Activated T-helper 9 cell treated with anti-CD3 and anti-CD28 coated beads, Interleukin-2, amount 50 U/mL, for 16 hours (primary cell): ENCODE data around the gene PPP1R15A.
"Not testable (repeated sequence)": the region's sequence is repeated elsewhere in the genome, so short reads cannot be mapped to it uniquely, and the experiment has no call there.

Experiments
- DNase-seq: peaks from one replicate; pipeline ENCODE4 v3.0.0-alpha.2; 2020; ENCODE audit warnings: low read depth

The PPP1R15A gene

DNA sequence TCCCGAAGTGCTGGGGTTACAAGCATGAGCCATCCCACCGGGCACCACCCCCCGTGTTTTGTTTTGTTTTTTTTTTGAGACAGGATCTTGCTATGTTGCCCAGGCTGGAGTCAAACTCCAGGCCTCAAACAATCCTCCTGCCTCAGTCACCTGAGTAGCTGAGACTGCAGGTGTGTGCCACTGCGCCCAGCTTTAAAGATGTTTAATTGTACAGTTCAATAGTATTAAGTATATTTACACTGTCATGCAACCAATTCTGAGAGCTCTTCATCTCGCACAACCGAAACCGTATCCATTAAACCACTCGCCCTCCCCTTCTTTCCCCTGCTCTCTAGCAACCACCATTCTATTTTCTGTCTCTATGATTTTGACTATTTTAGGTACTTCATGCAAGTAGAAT, 43.5 kb downstream of the PPP1R15A start:
- DNase-seq: no peak

DNA sequence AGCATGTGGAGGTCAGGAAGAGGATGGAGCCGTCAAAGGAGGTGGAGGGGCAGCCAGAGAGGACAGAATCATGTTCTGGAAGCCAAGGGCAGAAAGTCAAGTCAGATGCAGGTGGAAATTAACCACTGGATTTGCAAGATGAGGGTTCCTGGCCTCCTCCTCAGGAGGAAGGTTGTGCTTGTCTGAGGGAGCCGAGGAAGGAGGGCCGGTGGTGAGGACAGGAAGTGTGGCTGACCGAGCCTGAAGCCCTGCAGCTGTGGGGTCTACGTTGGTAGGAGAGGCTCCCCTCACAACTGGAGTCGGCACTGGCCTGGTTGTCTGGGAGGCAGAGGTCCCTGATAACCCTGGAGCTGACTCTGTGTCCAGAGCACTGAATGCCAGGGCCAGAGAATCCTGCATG, 45.9 kb downstream of the PPP1R15A start:
- DNase-seq: no peak

DNA sequence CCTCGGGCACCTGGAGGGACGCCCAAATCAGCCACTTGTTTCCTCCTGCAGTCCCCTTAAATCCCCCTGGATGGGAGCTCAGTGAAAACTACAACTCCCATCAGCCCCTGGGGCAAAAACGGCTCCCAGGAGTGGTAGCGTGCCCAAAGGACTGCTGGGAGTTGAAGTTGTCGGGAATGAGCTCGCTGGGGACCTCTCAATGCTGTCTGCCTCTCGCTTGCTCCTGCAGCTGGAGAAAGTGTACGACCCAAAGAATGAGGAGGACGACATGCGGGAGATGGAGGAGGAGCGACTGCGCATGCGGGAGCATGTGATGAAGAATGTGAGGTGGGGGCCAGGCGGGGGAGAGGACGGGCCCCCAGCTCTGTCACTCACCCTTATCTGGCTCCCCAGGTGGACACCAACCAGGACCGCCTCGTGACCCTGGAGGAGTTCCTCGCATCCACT, 46.6 kb downstream of the PPP1R15A start:
- DNase-seq: no peak

DNA sequence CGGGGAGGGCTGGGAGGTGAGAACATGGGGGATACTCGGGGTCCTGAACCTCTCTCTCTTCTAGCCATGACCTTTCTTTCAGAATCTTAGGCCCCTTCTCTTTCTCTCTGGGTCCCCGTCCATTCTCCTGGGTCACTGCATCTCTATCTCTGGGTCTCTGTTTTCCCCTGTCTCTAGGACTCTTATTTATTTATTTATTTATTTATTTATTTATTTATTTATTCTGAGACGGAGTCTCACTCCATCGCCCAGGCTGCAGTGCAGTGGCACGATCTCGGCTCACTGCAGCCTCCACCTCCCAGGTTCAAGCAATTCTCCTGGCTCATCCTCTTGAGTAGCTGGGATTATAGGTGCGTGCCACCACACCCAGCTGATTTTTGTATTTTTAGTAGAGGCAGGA, 47.0 kb downstream of the PPP1R15A start:
- DNase-seq: not testable (repeated sequence)

DNA sequence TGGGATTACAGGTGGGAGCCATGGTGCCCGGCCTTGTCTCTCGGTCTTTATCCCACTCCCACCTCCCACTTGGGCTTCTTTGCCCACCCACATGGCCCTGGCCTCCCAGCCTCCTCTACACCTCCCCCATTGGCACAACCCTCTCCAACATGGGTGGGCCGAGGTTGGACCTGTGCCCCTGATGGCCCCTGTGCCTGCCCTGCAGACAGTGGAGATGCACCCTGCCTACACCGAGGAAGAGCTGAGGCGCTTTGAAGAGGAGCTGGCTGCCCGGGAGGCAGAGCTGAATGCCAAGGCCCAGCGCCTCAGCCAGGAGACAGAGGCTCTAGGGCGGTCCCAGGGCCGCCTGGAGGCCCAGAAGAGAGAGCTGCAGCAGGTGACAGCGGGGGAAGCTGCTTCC, 48.7 kb downstream of the PPP1R15A start:
- no peak for DNase-seq

DNA sequence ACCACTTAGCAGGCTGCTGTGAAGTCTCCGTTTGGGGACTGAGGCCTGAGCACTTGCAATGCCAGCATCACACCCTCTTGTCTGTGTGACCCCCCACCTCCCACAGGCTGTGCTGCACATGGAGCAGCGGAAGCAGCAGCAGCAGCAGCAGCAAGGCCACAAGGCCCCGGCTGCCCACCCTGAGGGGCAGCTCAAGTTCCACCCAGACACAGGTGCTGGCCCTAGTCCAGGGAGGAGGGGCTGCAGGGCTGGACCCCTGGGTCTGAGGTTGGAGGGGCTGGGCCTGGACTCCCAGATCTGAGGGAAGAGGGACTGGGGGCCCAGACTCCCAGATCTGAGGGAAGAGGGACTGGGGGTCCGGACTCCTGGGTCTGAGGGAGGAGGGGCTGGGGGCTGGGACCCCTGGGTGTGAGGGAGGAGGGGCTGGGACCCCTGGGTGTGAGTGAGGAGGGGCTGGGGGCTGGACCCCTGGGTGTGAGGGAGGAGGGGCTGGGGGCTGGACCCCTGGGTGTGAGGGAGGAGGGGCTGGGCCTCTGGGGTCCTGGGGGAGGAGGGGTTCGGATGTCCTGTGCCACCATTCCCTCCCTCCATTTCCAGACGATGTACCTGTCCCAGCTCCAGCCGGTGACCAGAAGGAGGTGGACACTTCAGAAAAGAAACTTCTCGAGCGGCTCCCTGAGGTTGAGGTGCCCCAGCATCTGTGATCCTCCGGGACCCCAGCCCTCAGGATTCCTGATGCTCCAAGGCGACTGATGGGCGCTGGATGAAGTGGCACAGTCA, 49.7 kb downstream of the PPP1R15A start:
- DNase-seq: no peak

DNA sequence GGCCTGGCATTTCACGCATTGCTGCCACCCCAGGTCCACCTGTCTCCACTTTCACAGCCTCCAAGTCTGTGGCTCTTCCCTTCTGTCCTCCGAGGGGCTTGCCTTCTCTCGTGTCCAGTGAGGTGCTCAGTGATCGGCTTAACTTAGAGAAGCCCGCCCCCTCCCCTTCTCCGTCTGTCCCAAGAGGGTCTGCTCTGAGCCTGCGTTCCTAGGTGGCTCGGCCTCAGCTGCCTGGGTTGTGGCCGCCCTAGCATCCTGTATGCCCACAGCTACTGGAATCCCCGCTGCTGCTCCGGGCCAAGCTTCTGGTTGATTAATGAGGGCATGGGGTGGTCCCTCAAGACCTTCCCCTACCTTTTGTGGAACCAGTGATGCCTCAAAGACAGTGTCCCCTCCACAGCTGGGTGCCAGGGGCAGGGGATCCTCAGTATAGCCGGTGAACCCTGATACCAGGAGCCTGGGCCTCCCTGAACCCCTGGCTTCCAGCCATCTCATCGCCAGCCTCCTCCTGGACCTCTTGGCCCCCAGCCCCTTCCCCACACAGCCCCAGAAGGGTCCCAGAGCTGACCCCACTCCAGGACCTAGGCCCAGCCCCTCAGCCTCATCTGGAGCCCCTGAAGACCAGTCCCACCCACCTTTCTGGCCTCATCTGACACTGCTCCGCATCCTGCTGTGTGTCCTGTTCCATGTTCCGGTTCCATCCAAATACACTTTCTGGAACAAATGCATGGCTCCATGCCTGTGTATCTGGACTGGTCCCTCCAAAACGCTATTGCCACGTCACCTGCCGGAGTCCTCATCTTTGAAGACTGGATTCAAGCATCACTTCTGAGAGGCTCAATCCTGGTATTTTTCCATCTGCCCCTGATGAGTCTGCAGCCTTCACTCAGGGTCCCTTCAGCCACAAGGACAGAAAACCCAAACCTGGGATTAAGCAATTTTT, 50.6 kb downstream of the PPP1R15A start:
- no peak for DNase-seq

DNA sequence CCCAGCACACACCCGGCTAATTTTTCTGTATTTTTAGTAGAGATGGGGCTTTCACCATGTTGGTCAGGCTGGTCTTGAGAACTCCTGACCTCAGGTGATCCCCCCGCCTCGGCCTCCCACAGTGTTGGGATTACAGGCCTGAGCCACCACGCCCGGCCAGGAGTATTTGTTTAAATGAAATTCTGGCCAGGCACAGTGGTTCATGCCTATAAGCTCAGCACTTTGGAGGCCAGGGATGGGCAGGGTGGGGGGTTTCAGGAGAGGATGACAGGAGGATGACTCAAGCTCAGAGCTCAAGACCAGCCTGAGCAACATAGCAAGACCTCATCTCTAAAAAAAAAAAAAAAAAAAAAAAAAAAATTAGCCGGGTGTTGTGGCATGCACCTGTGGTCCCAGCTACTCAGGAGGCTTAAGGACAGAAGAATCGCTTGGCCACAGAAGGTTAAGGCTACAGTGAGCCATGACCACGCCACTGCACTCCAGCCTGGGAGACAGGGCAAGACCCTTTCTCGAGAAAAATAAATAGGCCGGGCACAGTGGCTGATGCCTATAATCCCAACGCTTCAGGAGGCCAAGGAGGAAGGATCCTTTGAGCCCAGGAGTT, 53.1 kb downstream of the PPP1R15A start:
- no peak for DNase-seq
